GM21360 (cell line): ENCODE results near the gene ITGB1.
"Not testable (repeated sequence)": the region's sequence is repeated elsewhere in the genome, so short reads cannot be mapped to it uniquely, and the experiment has no call there.

Source experiments
- ATAC-seq: cut with Tn5 transposase; IDR thresholded peaks from one replicate; pipeline ENCODE4 v1.9.1; 2021; ENCODE audit warnings: mild to moderate bottlenecking, moderate library complexity; ENCODE audit not compliant: unreplicated experiment

Gene ITGB1

DNA sequence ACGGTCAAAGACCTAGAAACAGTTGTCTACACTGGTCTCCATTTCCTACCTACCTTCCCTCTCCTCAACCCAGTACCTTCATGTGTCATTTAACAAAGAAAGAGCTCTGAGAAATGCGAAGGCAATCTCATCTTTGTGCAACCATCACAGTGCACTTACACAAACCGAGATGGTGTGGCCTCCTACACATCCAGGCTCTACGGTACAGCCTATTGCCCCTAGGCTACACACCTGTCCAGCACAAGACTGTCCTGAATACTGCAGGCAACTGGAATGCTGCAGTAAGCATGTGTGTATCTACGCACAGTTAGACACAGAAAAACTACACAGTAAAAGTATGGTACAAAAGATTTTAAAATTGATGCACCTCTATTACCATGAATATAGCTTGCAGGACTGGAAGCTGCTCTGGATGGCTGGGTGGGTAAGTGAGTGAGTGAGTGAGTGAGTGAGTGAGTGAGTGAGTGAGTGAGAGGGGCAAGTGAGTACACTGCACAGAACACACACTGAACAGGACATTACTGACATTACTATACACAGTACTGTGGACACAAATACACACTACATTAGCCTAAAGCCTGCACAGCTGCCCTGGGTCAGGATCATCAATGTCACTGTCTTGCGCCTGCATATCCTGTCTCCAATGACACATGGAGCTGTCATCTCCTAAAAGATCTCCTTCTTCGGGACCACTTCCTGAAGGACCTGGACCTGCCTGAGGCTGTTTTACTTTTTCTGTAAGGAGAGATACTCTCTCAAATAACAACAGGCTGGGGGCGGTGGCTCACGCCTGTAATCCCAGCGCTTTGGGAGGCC, 18.5 kb downstream of the ITGB1 start:
- no peak for ATAC-seq

- ATAC-seq, result no peak
These were observed 19.4 kb downstream of the ITGB1 start for GRCh38 chr10:32938554-32939061.

DNA sequence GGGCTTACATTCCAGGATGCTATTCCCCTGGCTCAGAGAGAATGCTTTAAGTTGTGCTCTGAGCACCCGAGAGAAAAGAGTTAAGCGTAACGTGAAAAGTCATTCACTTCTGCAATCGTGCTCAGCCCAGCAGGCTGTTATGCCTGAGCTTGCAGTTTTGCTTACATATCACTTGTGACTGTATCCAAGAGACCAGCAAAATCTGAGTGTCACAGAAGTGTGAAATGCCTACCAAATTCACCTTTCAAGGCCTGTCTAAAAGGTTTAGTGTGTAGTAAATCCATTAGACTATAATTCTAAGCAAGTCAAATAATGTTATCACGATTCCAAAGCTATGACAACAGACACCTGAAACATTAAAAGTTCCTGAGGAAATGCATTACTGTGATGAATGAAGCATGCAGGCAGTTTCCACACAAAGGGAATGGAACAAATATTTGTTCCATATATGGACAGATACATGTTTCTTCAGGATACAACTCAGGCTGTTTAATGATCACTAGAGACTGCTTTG, 20.1 kb downstream of the ITGB1 start:
- no peak for ATAC-seq

GRCh38 chr10:32932225-32932729, 25.8 kb downstream of the ITGB1 start:
- ATAC-seq, result no peak

- no peak for ATAC-seq
These were observed 26.4 kb downstream of the ITGB1 start for GRCh38 chr10:32931593-32931992.

- no peak for ATAC-seq
These were observed 28.0 kb downstream of the ITGB1 start for GRCh38 chr10:32930036-32930435.

DNA sequence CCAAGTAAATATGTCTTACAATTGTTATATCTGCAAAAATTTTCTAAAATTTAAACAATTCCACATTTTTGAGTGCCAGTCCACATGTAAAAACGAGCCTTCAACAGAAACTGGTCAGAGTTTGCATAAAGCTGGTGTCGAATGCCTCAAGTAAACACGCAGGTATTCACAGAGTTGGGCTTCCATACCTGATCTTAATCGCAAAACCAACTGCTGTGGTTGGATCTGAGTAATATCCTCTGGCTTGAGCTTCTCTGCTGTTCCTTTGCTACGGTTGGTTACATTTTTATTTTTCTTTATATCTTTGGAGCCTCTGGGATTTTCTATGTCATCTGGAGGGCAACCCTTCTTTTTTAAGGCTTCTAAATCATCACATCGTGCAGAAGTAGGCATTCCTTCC, 28.4 kb downstream of the ITGB1 start:
- no peak for ATAC-seq

GRCh38 chr10:32927750-32928149, 30.3 kb downstream of the ITGB1 start:
- no peak for ATAC-seq

DNA sequence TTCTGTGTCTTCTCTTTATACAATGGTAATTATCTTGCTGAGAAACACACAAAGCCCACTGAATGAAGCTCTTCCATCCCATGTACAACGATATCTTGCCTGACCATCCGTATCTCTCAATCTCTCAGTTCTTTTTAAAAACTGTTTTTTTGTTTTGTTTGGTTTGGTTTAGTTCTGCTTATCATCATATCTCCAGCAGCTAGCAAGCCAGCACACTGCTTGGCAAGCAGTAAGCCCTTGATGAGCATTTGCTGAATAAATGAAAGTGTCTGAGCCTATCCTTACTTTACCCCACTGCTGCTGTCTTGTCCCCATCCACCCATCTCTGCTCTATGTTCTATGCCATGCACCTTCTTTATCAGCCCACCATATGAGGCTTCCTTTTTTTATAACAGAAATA, 34.2 kb downstream of the ITGB1 start:
- no peak for ATAC-seq

GRCh38 chr10:32923134-32923533, 34.9 kb downstream of the ITGB1 start:
- ATAC-seq, result no peak

- ATAC-seq, result no peak
These were observed 35.9 kb downstream of the ITGB1 start for GRCh38 chr10:32922170-32922569.

DNA sequence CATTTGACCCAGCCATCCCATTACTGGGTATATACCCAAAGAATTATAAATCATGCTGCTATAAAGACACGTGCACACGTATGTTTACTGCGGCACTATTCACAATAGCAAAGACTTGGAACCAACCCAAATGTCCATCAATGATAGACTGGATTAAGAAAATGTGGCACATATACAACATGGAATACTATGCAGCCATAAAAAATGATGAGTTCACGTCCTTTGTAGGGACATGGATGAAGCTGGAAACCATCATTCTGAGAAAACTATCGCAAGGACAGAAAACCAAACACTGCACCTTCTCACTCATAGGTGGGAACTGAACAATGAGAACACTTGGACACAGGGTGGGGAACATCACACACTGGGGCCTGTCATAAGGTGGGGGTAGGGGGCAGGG, 40.2 kb downstream of the ITGB1 start:
- not testable (repeated sequence) for ATAC-seq

GRCh38 chr10:32911285-32912016, 46.6 kb downstream of the ITGB1 start:
- no peak for ATAC-seq

- not testable (repeated sequence) for ATAC-seq
These were observed 48.1 kb downstream of the ITGB1 start for GRCh38 chr10:32909970-32910369.

DNA sequence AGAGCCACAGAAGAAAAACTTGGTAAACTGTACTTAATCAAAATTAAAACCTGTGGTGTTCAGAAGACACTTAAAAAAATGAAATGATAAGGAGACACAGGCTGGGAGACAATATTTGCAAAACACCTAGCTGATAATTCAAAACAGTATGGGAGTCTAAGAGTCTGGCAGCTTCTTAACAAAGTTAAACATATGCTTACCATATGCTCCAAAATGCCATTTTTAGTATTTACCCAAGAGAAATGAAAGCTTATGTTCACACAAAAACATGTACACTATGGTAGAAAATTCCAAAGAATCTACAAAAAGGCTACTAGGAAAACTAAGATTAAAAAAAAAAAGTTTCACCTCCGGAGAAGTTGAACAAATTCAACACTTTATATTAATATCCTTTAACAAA, 48.6 kb downstream of the ITGB1 start:
- no peak for ATAC-seq

- ATAC-seq, result no peak
These were observed 51.4 kb downstream of the ITGB1 start for GRCh38 chr10:32906595-32906994.

DNA sequence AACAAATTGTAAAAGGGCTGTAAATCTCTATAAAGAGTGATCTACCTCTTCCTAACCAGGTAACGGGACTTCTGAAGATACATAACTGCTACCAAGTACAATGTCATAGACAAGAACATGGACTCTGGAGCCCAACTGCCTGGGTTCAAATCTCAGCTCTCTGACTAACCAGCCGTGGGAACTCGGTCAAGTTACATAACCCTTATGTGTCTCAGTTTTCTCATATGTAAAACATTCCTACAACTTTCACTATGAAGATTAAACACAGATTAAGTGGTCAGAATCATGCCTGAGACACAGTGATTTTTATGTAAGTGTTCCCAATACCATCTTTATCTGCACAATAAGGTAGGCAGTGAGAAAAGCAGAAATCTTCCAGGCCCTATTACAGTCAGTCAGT, 52.6 kb downstream of the ITGB1 start:
- ATAC-seq, result no peak

GRCh38 chr10:32901815-32902214, 56.2 kb downstream of the ITGB1 start:
- ATAC-seq, result no peak

GRCh38 chr10:32895200-32895968, 62.6 kb downstream of the ITGB1 start:
- not testable (repeated sequence) for ATAC-seq

DNA sequence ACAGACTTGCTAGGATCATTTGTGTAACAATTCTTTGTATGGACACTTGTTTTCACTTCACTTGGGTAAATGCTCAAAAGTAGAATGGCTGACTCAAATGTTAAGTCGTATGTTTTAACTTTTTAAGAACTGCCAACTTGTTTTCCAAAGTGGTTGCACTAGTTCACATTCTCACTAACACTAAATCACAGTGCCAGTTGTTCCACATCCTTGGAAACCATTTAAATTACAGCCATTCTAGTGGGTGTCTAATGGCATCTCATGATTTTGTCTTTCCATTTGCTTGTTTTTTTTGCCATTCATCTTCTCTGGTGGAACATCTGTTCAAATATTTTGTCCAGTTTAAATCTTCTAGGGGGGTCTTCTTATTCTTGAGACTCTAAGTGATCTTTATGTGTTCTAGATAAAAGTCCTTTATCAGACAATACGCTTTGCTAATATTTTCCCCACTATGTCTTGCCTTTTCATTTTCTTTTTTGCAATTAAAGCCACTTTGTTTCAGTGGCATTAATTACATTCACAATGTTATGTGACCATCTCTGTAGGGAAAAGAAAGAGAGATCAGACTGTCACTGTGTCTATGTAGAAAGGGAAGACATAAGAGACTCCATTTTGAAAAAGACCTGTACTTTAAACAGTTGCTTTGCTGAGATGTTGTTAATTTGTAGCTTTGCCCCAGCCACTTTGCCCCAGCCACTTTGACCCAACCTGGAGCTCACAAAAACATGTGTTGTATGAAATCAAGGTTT, 63.9 kb downstream of the ITGB1 start:
- ATAC-seq, result no peak
